Measurements from ENCODE around the gene MCTP1.

The MCTP1 gene

GRCh38 chr5:95107138-95107537, 177.8 kb downstream of the MCTP1 start:
- TF ChIP-seq CTCF (conservative IDR thresholded peaks at IDR 0.05; ENCODE audit: control insufficient read depth, insufficient read depth, low read depth, low read length): no peak
- no peak overlapping the region for H3K4me3 ChIP-seq (ENCODE audit: control insufficient read depth, low read depth, low read length)
- DNase-seq (ENCODE audit: low read depth): no peak

GRCh38 chr5:95105638-95106037, 179.3 kb downstream of the MCTP1 start:
- H3K4me3 ChIP-seq (ENCODE audit: control insufficient read depth, low read depth, low read length): no peak overlapping the region
- TF ChIP-seq CTCF (conservative IDR thresholded peaks at IDR 0.05; ENCODE audit: control insufficient read depth, insufficient read depth, low read depth, low read length): no peak
- DNase-seq (ENCODE audit: low read depth): no peak

GRCh38 chr5:95102687-95103086, 182.2 kb downstream of the MCTP1 start:
- TF ChIP-seq CTCF (conservative IDR thresholded peaks at IDR 0.05; ENCODE audit: control insufficient read depth, insufficient read depth, low read depth, low read length): no peak
- no peak for DNase-seq (ENCODE audit: low read depth)
- no peak overlapping the region for H3K4me3 ChIP-seq (ENCODE audit: control insufficient read depth, low read depth, low read length)

- H3K4me3 ChIP-seq (ENCODE audit: control insufficient read depth, low read depth, low read length): no peak overlapping the region
- no peak for TF ChIP-seq CTCF (conservative IDR thresholded peaks at IDR 0.05; ENCODE audit: control insufficient read depth, insufficient read depth, low read depth, low read length)
- DNase-seq (ENCODE audit: low read depth): no peak
Observed at GRCh38 chr5:95102080-95102479, 182.8 kb downstream of the MCTP1 start.

- DNase-seq (ENCODE audit: low read depth): no peak
- H3K4me3 ChIP-seq (ENCODE audit: control insufficient read depth, low read depth, low read length): no peak overlapping the region
- TF ChIP-seq CTCF (conservative IDR thresholded peaks at IDR 0.05; ENCODE audit: control insufficient read depth, insufficient read depth, low read depth, low read length): no peak
Observed at GRCh38 chr5:95100551-95100950, 184.3 kb downstream of the MCTP1 start.

- no peak overlapping the region for H3K4me3 ChIP-seq (ENCODE audit: control insufficient read depth, low read depth, low read length)
- TF ChIP-seq CTCF (conservative IDR thresholded peaks at IDR 0.05; ENCODE audit: control insufficient read depth, insufficient read depth, low read depth, low read length): no peak
- no peak for DNase-seq (ENCODE audit: low read depth)
Observed at GRCh38 chr5:95098012-95098411, 186.9 kb downstream of the MCTP1 start.

- no peak for TF ChIP-seq CTCF (conservative IDR thresholded peaks at IDR 0.05; ENCODE audit: control insufficient read depth, insufficient read depth, low read depth, low read length)
- no peak overlapping the region for H3K4me3 ChIP-seq (ENCODE audit: control insufficient read depth, low read depth, low read length)
- no peak for DNase-seq (ENCODE audit: low read depth)
Observed at GRCh38 chr5:95093211-95093610, 191.7 kb downstream of the MCTP1 start.

All from fibroblast of mammary gland (primary cell).